Fibroblast of lung (primary cell): ENCODE results near the gene ZFP36L1.

Source experiments
- CTCF ChIP-seq, 2 donors: IDR thresholded peaks in 1 of 2; conservative IDR thresholded peaks in 1 of 2; 1 replicate in 1 of 2; 2 replicates in 1 of 2; pipeline ENCODE4 v1.5.1; 2011 to 2012; ENCODE audit warnings: low read length in 2 of 2, control low read depth in 1 of 2, inconsistent platforms in 1 of 2, low read depth in 1 of 2, mild to moderate bottlenecking in 1 of 2
- EZH2 ChIP-seq: IDR thresholded peaks from 2 replicates; pipeline ENCODE4 v1.5.1; 2012; ENCODE audit warnings: low read length, control low read depth, mild to moderate bottlenecking; ENCODE audit errors: missing control alignments

DNA sequence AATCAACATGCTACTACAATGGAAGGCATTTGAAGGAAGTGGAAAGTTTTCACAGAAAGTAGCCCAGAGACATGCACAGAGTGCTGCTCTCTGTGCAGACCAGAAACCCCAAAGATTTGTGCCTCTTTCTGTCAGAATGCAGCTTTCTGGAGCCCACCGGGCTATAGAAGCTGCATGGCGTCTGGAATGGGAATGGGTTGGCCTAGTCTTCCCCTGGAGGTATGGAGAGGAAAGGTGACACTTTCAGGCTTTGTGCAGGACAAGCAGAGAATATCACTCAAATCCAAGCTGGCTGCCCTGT, 21.3 kb upstream of the ZFP36L1 start:
- no peak for TF ChIP-seq CTCF (conservative IDR thresholded peaks at IDR 0.05 in 1 of 2, IDR thresholded peaks at IDR 0.05 in 1 of 2; ENCODE audit: low read depth in 1 of 2, low read length in 2 of 2)
- no peak for TF ChIP-seq EZH2
